ENCODE data around the gene AGR3.

AGR3 gene

DNA sequence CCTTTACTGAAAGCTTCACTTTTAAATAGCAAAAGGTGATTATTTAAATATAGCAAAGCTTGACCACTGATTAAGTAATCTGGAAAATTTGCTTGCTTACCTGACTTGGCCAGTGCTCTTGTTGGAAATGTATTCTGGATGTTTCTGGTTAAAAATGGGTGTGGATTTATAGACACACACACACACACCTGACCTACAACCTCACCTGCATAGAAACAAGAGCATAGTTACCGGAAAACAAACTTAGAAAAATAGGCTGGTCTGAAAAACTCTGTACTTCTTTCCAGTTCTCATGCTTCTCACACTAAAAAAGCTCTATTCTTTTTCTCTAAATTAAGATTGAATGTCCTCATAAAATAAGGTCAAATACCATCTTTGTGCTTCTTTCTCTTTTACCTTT is at the start of gene AGR3:
TSS of gene AGR3 (minus strand) at position 140 of the 400 bp plus-strand sequence. CDS start 3,365 bp downstream, outside the sequence.
- no peak for DNase-seq (ENCODE audit: low spot score)

GRCh38 chr7:16930946-16931345 is 49.2 kb upstream of the AGR3 start:
- DNase-seq (ENCODE audit: low spot score) = no peak

DNA sequence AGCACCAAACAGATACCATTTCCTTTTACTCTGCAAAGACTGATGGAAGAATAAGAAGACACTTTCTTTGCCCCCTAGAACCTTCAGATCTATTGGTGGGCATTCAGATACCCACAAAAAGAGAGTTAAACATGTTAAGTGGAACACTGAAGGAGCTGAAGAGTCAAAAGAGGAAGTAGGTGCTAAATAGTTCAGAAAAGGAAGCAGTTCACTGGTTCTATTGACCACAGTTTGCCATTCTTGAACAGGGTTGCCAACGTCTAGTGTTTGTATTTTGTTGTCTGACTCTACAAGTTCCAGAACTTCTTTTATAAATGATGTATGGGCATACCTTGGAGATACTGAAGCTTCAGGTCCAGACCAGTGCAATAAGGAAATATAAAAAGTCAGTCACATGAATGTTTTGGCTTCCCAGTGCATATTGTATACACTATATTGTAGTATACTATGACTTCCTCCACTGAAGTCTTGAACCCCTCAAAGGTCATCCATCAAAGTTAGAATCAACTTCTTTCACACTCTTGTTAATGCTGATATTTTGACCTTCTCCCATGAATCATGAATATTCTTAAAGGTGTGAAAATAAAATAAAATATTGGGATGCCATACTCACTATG is 47.5 kb upstream of the AGR3 start:
- DNase-seq (ENCODE audit: low spot score) = no peak

DNA sequence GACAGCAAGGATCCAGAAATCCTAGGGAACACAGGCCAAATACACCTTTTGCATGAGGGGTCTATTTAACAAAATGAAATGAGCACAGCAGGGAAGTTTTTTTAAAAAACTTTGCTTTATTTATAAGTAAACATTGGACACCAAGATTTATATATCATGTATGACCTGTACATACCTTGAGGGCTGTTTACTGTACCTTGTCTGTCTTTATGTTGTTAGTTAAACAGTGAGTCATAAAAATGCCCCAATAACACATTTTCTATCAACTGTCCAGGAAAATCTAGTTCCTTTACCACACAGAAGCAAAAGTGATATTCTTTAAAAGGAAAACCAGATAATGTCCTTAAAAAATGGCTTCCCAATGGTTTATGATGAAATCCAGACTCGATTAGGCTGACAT is 45.1 kb upstream of the AGR3 start:
- DNase-seq (ENCODE audit: low spot score) = no peak

DNA sequence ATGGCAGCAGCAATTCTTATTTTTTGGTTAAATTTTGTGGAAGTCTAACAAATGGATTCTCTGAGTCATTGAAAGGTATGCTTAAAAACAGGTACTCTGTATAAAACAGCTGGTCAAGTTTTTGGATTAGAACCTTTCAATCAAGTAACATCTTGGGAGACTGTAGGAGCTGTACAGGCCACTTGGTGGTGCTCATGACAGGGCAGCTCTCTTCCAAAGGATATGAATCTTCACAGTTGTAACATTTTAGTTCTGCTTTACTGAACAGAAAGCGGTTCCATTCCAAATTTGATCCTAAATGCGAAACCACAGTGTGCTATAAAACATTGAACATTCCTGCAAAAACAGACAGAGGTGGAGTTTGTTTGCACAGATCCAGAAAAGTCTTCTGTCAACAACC is 44.5 kb upstream of the AGR3 start:
- DNase-seq (ENCODE audit: low spot score) = no peak

DNA sequence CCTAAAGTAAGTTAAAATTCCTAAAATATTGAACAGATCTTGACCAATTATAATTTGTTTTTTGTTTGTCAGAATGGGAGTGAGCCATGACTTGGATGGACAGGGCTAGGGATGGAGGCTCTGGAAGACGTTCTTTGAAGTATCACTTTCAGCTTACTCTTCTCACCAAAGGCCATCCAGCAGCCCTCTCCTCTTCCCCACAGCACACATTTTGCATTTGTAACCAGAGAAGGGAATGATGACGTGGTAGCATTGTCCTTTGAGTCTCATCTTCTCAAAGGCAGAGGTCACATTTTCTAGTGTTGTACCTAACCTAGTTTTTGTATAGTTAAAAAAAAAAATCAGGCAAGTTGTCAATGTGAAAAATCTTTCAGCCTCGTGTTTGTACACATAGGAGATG is 43.8 kb upstream of the AGR3 start:
- DNase-seq (ENCODE audit: low spot score) = no peak

GRCh38 chr7:16923019-16923418 is 41.2 kb upstream of the AGR3 start:
- no peak for DNase-seq (ENCODE audit: low spot score)

GRCh38 chr7:16921644-16922257 is 40.0 kb upstream of the AGR3 start:
- DNase-seq (ENCODE audit: low spot score) = no peak

GRCh38 chr7:16921151-16921550 is 39.4 kb upstream of the AGR3 start:
- no peak for DNase-seq (ENCODE audit: low spot score)

DNA sequence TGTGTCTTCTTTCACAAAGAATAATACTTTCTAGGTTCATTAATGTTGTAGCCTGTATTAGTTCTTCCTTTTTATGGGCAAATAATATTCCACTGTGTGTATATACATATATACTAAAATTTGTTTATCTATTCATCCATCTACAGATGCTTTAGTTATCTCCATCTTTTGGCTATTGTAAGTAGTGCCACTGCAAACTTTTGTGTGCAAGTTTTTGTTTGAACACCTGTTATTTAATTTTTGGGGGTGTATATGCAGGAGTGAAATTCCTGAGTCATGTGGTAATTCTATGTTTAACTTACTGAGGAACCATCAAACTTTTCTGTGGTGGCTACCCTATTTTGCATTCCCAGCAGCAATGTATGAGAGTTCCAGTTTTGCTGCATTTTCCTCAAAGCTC is 37.7 kb upstream of the AGR3 start:
- DNase-seq (ENCODE audit: low spot score) = no peak

GRCh38 chr7:16918288-16918895 is 36.6 kb upstream of the AGR3 start:
- peak; percentile 67 for DNase-seq (ENCODE audit: low spot score)

DNA sequence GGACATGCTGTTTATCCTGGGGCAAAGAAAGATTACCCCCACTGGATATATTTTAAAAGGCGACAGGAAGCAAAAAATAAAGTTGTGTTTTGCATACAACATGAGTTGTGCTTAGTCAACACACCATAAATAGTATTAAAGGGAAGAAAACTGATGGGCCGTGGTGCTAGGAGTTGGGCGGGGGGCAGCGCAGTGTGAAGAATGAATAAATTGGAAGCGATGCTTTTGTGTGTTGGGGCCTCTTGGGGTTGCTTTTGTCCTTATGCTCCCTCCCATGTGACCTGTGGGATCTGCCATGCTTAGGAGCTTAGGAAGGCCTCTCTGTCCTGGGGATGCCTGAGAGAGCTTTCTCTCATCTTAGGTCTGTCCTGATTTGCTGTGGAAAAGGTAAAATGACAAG is 35.0 kb upstream of the AGR3 start:
- DNase-seq (ENCODE audit: low spot score) = no peak

DNA sequence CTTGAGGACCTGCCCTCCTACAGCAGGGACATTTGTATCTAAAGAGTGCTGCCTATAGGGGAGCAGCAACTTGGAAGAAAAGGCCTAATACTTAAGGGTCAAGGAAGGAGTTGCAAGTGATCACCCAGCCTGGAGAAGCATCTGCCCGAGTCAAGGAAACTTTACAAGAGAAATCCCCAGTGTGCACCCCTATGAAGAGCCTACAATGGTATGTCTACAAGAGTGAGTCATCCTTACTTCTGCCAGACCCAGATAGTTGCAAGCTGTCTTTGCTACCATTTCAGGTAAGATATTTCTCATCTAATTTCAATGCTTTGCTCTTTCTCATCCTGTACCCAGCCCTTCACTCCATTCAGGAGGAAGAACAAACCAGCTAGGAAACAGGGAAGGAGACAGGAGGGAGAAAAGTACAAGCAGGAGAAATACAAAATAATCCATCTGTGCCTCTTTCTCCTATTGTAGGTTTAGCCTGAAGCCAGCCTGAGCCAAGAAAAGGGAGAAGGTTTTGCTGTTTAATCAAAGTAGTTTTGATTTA is 34.4 kb upstream of the AGR3 start:
- DNase-seq (ENCODE audit: low spot score) = no peak

DNA sequence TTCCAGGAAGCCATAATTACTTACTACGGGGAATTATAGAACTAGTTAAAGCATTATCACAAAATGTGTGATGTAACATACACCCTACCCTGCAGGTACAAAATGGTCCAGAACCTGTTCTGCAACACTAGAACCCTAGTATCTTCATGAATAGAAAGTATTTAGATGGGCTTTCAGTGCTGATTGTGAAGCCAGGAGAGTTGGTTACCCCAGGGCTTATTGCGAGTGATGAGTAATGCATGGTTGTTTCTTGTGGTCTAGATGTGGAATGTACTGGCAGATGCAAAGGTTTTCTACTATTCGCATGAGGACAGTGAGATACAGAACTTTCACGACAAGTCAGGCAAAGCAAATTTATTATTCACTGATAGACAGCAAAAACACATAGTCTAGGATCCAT is 33.6 kb upstream of the AGR3 start:
- DNase-seq (ENCODE audit: low spot score) = no peak

GRCh38 chr7:16914771-16915170 is 33.0 kb upstream of the AGR3 start:
- DNase-seq (ENCODE audit: low spot score) = no peak

- no peak for DNase-seq (ENCODE audit: low spot score)
These were observed 31.9 kb upstream of the AGR3 start for GRCh38 chr7:16913643-16914042.

- no peak for DNase-seq (ENCODE audit: low spot score)
These were observed 30.8 kb upstream of the AGR3 start for GRCh38 chr7:16912540-16912939.

DNA sequence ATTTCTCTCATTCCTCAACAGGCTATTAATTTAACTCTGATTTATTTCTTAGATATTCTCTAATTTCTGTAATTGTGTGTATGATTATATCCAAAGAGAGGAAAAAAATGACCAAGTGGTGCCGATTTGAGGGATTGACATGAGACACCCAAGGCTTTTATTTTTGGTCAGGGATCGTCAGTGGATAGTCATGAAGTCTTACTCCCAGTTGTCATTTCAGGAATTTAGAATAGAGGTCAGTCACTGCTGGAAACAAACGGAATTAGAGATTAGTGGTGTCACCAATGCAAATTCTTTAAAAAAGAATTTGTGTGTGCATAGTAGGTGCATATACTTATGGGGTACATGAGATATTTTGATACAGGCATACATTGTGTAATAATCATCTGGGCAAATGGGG is 26.8 kb upstream of the AGR3 start:
- no peak for DNase-seq (ENCODE audit: low spot score)

DNA sequence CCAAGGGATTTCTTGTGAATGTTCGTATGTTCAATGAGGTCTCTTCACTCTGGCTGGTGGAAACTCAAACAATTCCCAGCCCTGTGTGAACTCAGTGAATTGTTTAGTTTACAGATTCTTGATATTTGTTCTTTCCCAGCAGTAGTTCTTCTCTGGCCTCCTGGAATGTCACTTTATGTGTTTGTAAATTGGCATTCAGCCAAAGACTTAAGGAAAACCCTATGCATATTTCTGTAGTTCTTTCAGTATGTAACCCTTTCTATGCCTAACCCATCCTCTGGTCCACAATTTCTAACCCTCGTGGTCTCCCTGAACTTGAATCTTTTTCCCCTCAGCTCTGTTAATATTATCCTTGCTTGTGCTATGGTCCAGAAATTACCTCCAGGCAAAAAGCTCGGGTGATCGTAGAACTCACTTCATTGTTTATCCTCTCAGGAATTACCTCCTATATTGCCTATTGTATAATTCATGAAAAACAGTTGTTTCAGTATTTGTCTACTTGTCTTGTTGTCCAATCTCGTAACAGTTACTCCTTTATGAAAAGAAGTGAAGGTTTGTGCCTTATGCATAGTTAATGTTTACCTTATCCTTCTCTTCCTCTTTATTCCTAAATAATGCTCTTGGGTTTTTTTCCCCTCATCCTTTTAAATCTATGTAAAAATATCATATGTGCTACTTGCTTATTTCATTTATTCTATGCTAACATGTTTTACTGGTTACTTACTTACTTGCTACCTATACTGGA is 23.7 kb upstream of the AGR3 start:
- no peak for DNase-seq (ENCODE audit: low spot score)

DNA sequence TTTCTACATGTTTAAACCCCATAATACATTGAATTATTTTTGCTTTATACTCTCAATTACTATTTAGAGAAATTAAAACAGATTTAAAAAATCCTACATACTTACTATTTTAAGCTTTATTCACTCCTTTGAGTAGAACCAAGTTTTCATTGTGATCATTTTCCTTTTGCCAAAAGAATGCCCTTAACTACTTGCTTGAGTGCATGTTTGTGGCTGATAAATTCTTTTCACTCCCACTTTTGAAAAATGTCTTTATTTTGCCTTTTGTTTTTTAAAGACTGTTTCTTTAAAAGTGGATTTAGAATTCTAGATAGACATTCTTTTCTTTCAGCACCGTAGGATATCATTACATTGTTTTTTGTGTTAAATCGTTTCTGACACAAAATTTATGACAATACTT is 22.3 kb upstream of the AGR3 start:
- DNase-seq (ENCODE audit: low spot score) = no peak

DNA sequence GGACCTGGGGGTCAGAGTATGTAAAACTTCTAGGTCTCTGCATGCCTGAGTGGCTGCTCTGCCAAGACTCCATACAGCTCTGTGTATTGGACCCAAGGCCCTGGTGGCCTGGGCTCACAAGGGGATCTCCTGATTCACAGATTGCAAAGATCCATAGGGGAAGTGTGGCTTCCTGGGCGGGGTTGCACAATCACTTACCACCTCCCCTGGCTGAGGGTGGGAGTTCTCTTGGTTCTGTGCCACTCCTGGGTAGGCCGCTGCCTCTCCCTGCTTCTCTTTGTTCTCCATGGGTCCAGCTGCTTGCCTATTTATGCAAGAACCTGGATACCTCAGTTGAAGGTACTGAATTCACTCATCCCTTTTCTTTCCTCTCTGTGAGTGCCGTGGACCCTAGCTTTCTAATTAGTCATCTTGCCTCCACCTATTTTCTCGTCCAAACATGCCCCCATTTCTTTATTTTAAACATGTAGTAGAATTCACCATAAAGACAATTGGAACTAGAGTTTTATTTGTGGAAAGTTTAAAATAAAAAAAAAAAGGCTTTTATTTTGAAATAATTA is 18.5 kb upstream of the AGR3 start:
- no peak for DNase-seq (ENCODE audit: low spot score)

DNA sequence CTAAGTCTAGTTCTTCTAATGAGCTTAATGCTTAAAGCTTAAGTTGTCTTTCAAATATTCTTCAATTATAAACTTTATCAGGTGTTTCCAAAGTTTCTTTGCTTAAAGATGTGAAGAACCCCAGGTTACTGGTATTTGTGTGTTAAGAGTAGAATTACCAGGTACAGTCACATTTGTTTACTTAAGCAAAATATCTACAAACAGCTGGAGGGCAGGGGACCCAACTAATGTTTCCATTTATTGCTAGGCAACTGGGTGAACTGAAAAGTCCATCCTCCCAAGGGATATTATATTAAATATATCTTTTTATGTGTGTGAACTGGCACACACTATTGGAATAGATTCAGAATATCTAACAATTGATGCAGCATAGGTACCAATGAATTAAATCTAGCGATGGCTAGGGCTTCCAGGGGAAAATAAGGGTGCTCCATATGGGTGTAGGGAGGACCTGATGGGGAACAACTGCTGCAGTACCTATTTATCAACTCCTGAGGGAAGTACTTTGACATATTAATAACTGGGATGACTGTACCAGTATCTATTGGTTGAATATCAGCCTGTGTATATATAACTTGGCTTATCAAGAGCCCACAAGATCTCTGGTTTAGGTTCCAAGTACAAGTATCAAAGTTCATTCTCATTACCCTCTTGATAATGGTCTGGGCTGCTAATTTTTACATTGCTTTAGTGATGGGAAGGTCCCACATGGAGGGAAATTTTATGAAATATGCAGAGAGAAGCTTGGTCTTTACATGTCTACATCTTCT is 10.3 kb upstream of the AGR3 start:
- no peak for DNase-seq (ENCODE audit: low spot score)

Measured in hematopoietic multipotent progenitor cell treated with erythropoietin and hydrocortisone succinate and interleukin-3 and kit ligand, for 17 days (in vitro differentiated cells).